Transverse colon (tissue), 4 donors: ENCODE results near the gene UBFD1. TPM values are rescaled to one million over a fixed set of nuclear protein-coding genes. Genes with fewer than 3 reads are reported as not detected.
"Not testable (repeated sequence)": the region's sequence is repeated elsewhere in the genome, so short reads cannot be mapped to it uniquely, and the experiment has no call there.

Source experiments
- DNase-seq: peaks from one replicate; pipeline ENCODE4 v3.0.0-alpha.2; 2019
- H3K27ac ChIP-seq, 4 donors: fragments of 200-600 bp; sonication (generic); 2 replicates each; pipeline ENCODE4 v1.5.1; 2016 to 2018; ENCODE audit warnings: inconsistent platforms in 4 of 4
- H3K27me3 ChIP-seq: fragments of 200-600 bp; sonication (generic); 2 replicates; pipeline ENCODE4 v1.5.1; 2017; ENCODE audit warnings: inconsistent platforms
- H3K36me3 ChIP-seq, 4 donors: fragments of 200-600 bp; sonication (generic); 2 replicates each; pipeline ENCODE4 v1.5.1; 2017 to 2019; ENCODE audit warnings: inconsistent platforms in 4 of 4
- H3K4me1 ChIP-seq, 4 donors: fragments of 200-600 bp; sonication (generic); 2 replicates each; pipeline ENCODE4 v1.5.1; 2017 to 2020; ENCODE audit warnings: inconsistent platforms in 4 of 4
- H3K4me3 ChIP-seq, 4 donors: fragments of 200-600 bp; sonication (generic); 1 replicate in 1 of 4; 2 replicates in 3 of 4; pipeline versions ENCODE4 v1.5.1 to v1.6.1; 2017 to 2019; ENCODE audit warnings: inconsistent platforms in 4 of 4
- H3K9me3 ChIP-seq, 2 donors: fragments of 200-600 bp; sonication (generic); 2 replicates each; pipeline ENCODE4 v1.5.1; 2017 to 2019; ENCODE audit warnings: inconsistent platforms in 2 of 2
- CTCF ChIP-seq, 5 experiments: fragments of 200-600 bp in 3 of 5; fragments of 450-650 bp in 2 of 5; sonication (generic) in 3 of 5; IDR thresholded peaks; 1 replicate in 2 of 5; 2 replicates in 3 of 5; pipeline ENCODE4 v1.5.1; 2016 to 2017; ENCODE audit warnings: antibody characterized with exemption in 5 of 5, inconsistent platforms in 3 of 5, mild to moderate bottlenecking in 2 of 5, moderate library complexity in 1 of 5
- EP300 ChIP-seq: sonication (generic); formaldehyde crosslinking; IDR thresholded peaks from one replicate; pipeline ENCODE4 v1.6.1; 2017; ENCODE audit warnings: antibody characterized with exemption, low read depth
- POLR2A ChIP-seq: fragments of 450-650 bp; IDR thresholded peaks from one replicate; pipeline ENCODE4 v1.6.1; 2016; ENCODE audit warnings: antibody characterized with exemption, mild to moderate bottlenecking, moderate library complexity
- POLR2AphosphoS5 ChIP-seq, 3 donors: sonication (generic); formaldehyde crosslinking; IDR thresholded peaks; one replicate each; pipeline ENCODE4 v1.6.1; 2016; ENCODE audit warnings: antibody characterized with exemption in 3 of 3
- WGBS, 2 donors: methylation state at CpG; one replicate each; pipeline ENCODE4 v1.1.5; 2018; ENCODE audit warnings: low coverage in 1 of 2; 5-methylcytosine and 5-hydroxymethylcytosine counted together
- in situ Hi-C, 4 donors: fragments of 200-750 bp; cut with MboI; loops; one replicate each; pipeline versions ENCODE4 v1.15.0 to v1.15.1; 2017; ENCODE audit warnings: low sequenced_read_pairs in 3 of 4, low pct_ligation_motif_present in 1 of 4, low pct_unique_long_range_greater_than_20kb in 1 of 4
- intact Hi-C: fragments of 100-400 bp; cut with DNase I; formaldehyde crosslinking; loops from one replicate; pipeline ENCODE4 v1.15.1; 2023; ENCODE audit warnings: low total_unique reads
- total RNA-seq, 4 donors: library from RNA; depleted of rRNA; stranded (reverse); fragments of >200 nt; gene quantifications; one replicate each; pipeline ENCODE4 v1.1.0, GENCODE V29; 2016

UBFD1 gene
- total RNA-seq, 4 donors from 2014 or later, result 34.3 to 186 (median 80.6) TPM

- intact Hi-C loops, result no loop called here
- Histone ChIP-seq H3K27ac (no peak overlapping the region), H3K4me3 (no peak overlapping the region), H3K27me3 (no peaks in the 10 kb centered on the region), H3K9me3 (no peaks in the 10 kb centered on the region), H3K36me3 (peaks cover 0 to 7% (median 2%) of the 10 kb centered on the region in 4 donors), H3K4me1 (no peaks in the 10 kb centered on the region)
- 81 to 85% methylated on average over 6 of the region's 6 CpGs for WGBS, 2 donors
- no peak for DNase-seq
- TF ChIP-seq EP300 (no peak), CTCF (IDR thresholded peaks at IDR 0.05) (no peak), POLR2AphosphoS5 (IDR thresholded peaks at IDR 0.05) (no peak), POLR2A (no peak)
- in situ Hi-C loops, result no loop called here
Measured at GRCh38 chr16:23607726-23608125, 50.2 kb downstream of the UBFD1 start.

- no peaks in the 10 kb centered on the region for H3K4me1 ChIP-seq
- TF ChIP-seq CTCF (IDR thresholded peaks at IDR 0.05) (no peak), POLR2AphosphoS5 (IDR thresholded peaks at IDR 0.05) (no peak), POLR2A (no peak), EP300 (no peak)
- intact Hi-C loops (no loop called here), in situ Hi-C loops (no loop called here)
- peaks cover 0 to 7% (median 2%) of the 10 kb centered on the region in 4 donors for H3K36me3 ChIP-seq
- no peak overlapping the region for H3K27ac ChIP-seq
- WGBS, 2 donors, result 76 to 86% methylated on average over 4 of the region's 4 CpGs
- no peaks in the 10 kb centered on the region for H3K27me3 ChIP-seq
- no peak for DNase-seq
- no peak overlapping the region for H3K4me3 ChIP-seq
- no peaks in the 10 kb centered on the region for H3K9me3 ChIP-seq
Measured at GRCh38 chr16:23608194-23608593, 50.7 kb downstream of the UBFD1 start.

- TF ChIP-seq POLR2A (no peak), CTCF (IDR thresholded peaks at IDR 0.05) (no peak), EP300 (no peak), POLR2AphosphoS5 (IDR thresholded peaks at IDR 0.05) (no peak)
- Histone ChIP-seq H3K36me3 (peaks cover 0 to 7% (median 2%) of the 10 kb centered on the region in 4 donors), H3K27me3 (no peaks in the 10 kb centered on the region), H3K9me3 (no peaks in the 10 kb centered on the region), H3K4me1 (no peaks in the 10 kb centered on the region), H3K4me3 (no peak overlapping the region), H3K27ac (no peak overlapping the region)
- in situ Hi-C loops, result no loop called here
- WGBS, 2 donors, result 100% methylated on average over 1 of the region's 1 CpG
- DNase-seq, result no peak
- intact Hi-C loops, result no loop called here
Measured at GRCh38 chr16:23609929-23610328, 52.4 kb downstream of the UBFD1 start.

- intact Hi-C loops, DNase-seq, H3K4me1 ChIP-seq, H3K36me3 ChIP-seq, H3K27ac ChIP-seq, H3K4me3 ChIP-seq, H3K9me3 ChIP-seq, H3K27me3 ChIP-seq, in situ Hi-C loops: not testable (repeated sequence)
- WGBS, 2 donors, result 91 to 94% methylated on average over 4 to 6 of the region's 6 CpGs
Measured at GRCh38 chr16:23610905-23611304, 53.4 kb downstream of the UBFD1 start.

GRCh38 chr16:23611936-23612335 lies 54.4 kb downstream of the UBFD1 start:
- peaks cover 0 to 7% (median 2%) of the 10 kb centered on the region in 4 donors for H3K36me3 ChIP-seq
- in situ Hi-C loops (no loop called here), intact Hi-C loops (no loop called here)
- DNase-seq, result no peak
- WGBS, 2 donors, result 96% methylated on average over 3 of the region's 3 CpGs; no CpG with 5 or more reads in 1 of the 2 donors
- no peak for TF ChIP-seq POLR2AphosphoS5 (IDR thresholded peaks at IDR 0.05)
- no peak for TF ChIP-seq EP300
- no peak for TF ChIP-seq CTCF (IDR thresholded peaks at IDR 0.05)
- no peak for TF ChIP-seq POLR2A
- H3K4me3 ChIP-seq, result no peak overlapping the region
- H3K9me3 ChIP-seq, result no peaks in the 10 kb centered on the region
- H3K4me1 ChIP-seq, result no peaks in the 10 kb centered on the region
- no peak overlapping the region for H3K27ac ChIP-seq
- no peaks in the 10 kb centered on the region for H3K27me3 ChIP-seq
